Stimulated activated CD4-positive, alpha-beta T cell treated with anti-CD3 and anti-CD28 coated beads, Interleukin-15, amount 100 ng/mL, for 1 hour (primary cell): ENCODE measurements around the gene EPHA4.

Experiments used
- DNase-seq, 2 donors: peaks; one replicate each; pipeline ENCODE4 v3.0.0-alpha.2; 2020; ENCODE audit warnings: low read depth in 1 of 2, low spot score in 1 of 2

EPHA4 gene

DNA sequence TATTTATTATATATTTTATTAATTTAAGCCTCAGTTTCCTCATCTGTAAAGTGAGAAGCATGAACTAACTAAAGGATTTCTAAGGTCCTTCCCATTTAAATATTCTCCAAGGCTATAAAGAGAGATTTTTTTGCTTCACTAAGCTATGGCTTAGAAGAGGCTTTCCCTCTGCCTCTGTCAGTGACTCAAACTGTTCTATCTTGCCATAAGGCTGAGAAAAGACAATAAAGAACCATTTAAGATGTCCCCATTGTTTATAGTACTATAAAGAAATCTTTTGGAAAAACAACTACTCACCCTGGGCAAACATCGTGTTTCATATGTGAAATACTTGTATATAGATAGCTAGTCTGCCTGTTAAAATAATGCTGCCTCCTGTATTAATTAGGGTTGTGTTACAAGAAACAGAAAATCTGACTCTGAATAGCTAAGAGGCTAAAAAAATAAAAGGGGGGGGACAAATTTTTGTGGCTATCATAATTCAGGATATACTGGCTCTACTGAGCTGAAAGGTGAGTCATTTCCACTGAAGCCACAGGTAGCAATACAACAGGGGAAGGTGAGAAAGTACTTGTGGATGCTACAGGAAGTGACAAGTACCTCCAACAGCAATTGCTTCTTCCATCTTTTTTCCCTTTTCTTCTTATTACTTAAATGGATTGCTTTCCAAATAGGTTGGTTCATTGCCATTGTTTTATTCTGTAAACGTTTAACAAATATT lies 25.4 kb downstream of the EPHA4 start:
- DNase-seq: no peak

DNA sequence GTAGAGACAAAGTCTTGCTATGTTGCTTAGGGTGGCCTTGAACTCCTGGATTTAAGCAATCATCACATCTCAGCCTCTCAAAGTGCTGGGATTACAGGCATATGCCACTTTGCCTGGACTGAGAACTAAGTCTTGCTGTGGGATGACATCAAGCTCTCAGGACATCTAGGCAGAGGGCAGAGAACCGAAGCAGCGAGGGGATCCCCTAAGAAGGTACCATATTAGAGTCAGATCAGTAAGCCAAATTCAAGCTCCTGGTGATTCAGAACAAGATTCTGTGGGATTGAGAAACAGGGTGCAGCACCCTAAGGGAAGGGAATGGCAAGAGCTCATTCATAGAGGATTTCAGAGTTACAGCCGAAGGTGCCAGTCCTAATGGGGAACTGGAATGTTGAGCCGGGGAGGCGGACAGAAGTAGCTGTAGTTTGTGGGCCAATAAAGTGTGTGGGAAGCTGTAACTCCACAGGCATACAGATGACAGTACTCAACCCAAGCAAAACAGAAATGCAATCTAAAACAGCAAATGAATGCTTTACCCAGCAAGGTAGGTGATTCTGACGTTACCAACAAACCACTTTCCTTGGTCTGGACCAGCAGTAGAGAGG lies 30.9 kb downstream of the EPHA4 start:
- no peak for DNase-seq

DNA sequence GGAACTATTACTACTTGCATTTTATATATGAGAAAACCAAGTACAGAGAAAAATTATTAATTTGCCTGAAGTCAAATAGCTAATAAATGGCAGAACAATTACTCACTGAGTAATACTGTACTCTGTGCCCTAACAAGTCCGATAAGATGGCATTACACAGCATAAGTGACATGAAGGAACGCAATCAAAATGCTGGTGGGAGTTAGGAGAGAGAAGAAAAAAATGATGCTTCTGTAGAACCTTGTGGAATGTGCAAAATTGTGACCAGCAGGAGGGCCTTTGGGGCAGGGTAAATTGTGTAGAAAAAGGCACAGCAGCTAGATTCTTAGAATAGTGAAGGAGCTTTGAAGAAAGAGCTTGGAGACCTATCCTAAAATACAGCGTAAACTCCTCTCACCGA lies 32.9 kb downstream of the EPHA4 start:
- no peak for DNase-seq

- no peak for DNase-seq
These were observed 36.3 kb downstream of the EPHA4 start for GRCh38 chr2:221535824-221536223.

GRCh38 chr2:221533299-221533698 lies 38.8 kb downstream of the EPHA4 start:
- DNase-seq: no peak

DNA sequence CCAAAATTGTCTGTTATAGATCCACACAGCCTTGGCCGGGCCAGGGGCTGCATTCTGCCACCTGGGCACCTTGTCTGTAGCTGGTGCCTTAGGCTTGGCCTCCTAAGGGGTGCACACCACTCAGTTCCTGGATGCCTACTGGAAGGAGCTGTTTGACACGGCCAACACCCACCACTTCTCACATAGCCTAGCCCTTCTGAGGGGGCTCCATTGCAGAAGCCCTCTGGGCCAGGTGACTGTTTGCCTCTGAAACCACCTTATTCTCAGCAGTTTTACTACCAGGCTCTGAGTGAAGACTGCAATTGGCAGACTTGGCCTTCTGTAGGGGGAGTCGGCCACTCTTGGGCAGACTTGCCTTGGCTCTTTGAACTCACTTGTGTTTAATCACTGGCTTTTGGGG lies 39.5 kb downstream of the EPHA4 start:
- DNase-seq: no peak

GRCh38 chr2:221530653-221531037 lies 41.5 kb downstream of the EPHA4 start:
- DNase-seq: no peak

- no peak for DNase-seq
These were observed 42.0 kb downstream of the EPHA4 start for GRCh38 chr2:221529943-221530652.

- DNase-seq: no peak
These were observed 42.7 kb downstream of the EPHA4 start for GRCh38 chr2:221529177-221529942.

- DNase-seq: no peak
These were observed 44.3 kb downstream of the EPHA4 start for GRCh38 chr2:221527776-221528309.

- DNase-seq: no peak
These were observed 47.9 kb downstream of the EPHA4 start for GRCh38 chr2:221524158-221524557.

DNA sequence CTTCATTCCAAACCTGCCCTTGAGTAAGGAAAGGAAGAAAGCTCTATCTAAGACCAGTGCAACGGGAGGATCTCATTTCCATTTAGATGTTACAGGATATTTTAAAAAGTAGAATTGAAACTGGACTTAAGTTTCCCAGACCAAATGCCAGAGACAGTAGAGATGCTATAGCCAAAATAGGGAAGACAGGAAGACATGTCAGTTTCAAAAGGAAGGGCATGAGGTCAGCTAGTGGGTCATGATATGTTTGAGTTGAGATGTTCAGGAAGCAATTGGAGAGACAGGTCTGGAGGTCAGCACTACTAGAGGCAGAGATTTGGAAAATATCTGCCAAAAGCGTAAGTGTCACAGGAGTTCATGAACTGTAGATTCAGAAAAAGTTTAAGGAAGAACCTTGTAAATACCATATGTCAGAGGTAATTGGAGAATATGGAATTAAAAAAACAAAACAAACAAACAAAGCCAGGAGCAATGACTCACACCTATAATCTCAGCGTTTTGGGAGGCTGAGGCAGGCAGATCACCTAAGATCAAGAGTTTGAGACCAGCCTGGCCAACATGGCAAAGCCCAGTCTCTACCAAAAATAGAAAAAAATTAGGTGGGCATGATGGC lies 50.8 kb downstream of the EPHA4 start:
- DNase-seq: no peak

DNA sequence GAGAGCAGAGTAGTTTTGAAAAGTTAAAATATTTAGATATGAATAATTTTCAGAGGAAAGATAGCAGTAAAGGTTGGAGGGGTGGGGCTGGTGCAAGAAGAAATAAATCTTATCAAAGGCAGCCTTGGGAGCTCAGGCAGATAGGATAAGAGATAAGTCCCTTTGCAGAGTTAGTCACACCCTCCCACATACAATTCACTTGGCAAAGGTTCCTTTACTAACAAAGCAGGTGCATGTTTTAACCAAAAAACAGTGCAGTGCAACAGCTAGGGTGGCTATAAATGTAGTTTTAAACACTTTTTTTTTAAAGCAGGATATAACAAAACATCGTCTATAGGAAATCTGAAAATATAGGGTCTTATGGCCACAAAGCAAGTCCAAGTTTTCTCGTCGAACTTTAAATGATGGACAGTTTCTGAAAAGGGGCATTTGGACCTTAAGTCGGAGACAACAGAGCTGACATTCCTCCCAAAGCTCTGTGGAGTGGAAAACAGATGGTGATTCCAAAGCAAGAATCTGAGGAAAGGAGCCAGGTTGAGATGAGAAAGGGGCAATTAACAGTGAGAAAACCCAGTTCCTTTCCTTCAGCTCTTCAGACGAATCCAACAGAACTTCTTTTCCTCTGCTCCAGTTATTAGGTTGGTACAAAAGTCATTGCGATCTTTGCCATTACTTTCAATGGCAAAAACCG lies 53.0 kb downstream of the EPHA4 start:
- DNase-seq: no peak

GRCh38 chr2:221518201-221518934 lies 53.7 kb downstream of the EPHA4 start:
- no peak for DNase-seq

- peak; percentile 34 to 38 for DNase-seq
These were observed 54.4 kb downstream of the EPHA4 start for GRCh38 chr2:221517696-221518151.

GRCh38 chr2:221517146-221517695 lies 54.9 kb downstream of the EPHA4 start:
- no peak for DNase-seq

GRCh38 chr2:221515864-221516263 lies 56.2 kb downstream of the EPHA4 start:
- no peak for DNase-seq

- no peak for DNase-seq
These were observed 57.6 kb downstream of the EPHA4 start for GRCh38 chr2:221514305-221515040.

DNA sequence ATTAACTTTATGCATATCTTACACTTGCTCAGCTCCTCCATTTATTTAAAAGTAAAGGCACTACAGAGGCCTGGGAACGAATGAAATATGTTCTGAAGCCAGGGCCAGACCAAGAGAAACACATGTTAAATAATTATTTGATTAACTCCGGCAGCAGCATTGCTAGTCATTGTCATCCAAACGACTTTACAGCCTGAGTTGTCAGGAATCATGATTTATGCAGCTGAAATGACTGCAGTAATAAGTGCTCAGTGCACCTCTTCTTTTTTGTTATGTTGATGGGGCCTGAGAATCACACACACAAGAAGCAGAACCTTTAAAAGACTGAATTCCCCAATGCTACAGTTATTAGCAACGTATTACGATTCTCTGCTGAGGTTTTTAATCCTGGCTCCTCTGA lies 58.9 kb downstream of the EPHA4 start:
- DNase-seq: no peak
